HG03521 (cell line): Measurements from ENCODE around the gene RAB1A.
A peak's percentile ranks its signal among the peaks of the same experiment; 100 is the strongest.
"Not testable (repeated sequence)": the region's sequence is repeated elsewhere in the genome, so short reads cannot be mapped to it uniquely, and the experiment has no call there.

Experiments
- ATAC-seq: cut with Tn5 transposase; IDR thresholded peaks from one replicate; pipeline ENCODE4 v1.9.1; 2021; ENCODE audit warnings: mild to moderate bottlenecking, moderate library complexity; ENCODE audit not compliant: unreplicated experiment

RAB1A gene

DNA sequence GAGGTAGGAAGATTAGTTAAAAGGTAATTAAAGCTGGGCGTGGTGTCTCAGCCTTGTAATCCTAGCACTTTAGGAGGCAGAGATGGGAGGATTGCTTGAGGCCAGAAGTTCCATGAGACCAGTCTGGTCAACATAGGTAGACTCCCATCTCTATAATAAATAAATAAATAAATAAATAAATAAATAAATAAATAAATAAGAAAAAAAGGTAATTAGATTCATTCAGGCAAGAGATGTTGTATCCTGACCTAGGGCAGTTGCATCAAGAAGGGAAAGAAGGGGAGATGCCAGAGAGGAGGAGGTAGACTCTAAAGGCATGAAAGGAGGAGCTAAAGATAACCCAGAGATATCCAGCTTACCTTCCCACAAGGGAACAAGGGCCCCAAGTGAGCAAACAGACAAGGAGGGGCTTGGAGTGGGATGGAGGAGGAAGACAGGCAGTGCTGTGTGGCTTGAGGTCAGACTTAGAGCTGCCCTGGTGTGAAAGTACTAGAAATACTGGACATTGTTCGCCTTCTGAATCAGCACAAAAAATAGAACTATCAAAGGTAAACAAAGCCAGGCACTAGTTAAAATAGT lies 7.4 kb upstream of the RAB1A start:
- ATAC-seq = no peak

DNA sequence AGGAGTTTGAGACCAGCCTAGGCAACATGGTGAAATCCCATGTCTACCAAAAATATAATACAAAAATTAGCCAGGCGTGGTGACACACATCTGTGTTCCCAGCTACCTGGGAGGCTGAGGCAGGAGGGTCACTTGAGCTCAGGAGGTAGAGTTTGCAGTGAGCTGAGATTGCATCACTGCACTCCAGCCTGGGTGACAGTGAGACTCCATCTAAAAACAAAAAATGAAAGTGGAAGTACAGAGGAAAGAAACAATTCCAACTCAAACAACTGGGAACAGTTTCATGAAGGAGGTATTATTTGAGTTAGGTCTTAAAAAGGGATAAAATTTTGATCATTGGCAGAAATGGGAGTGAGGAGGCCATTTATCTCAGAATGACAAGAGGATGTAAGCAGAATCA lies 6.3 kb upstream of the RAB1A start:
- no peak for ATAC-seq

GRCh38 chr2:65134158-65134557 lies 4.3 kb upstream of the RAB1A start:
- no peak for ATAC-seq

GRCh38 chr2:65133626-65134025 lies 3.7 kb upstream of the RAB1A start:
- ATAC-seq = no peak

GRCh38 chr2:65132930-65133329 lies 3.0 kb upstream of the RAB1A start:
- ATAC-seq = not testable (repeated sequence)

- peak; percentile 18 for ATAC-seq
These were observed 814 bp upstream of the RAB1A start for GRCh38 chr2:65130664-65131175.

GRCh38 chr2:65129286-65129825 lies 550 bp downstream of the RAB1A start:
- ATAC-seq = no peak

DNA sequence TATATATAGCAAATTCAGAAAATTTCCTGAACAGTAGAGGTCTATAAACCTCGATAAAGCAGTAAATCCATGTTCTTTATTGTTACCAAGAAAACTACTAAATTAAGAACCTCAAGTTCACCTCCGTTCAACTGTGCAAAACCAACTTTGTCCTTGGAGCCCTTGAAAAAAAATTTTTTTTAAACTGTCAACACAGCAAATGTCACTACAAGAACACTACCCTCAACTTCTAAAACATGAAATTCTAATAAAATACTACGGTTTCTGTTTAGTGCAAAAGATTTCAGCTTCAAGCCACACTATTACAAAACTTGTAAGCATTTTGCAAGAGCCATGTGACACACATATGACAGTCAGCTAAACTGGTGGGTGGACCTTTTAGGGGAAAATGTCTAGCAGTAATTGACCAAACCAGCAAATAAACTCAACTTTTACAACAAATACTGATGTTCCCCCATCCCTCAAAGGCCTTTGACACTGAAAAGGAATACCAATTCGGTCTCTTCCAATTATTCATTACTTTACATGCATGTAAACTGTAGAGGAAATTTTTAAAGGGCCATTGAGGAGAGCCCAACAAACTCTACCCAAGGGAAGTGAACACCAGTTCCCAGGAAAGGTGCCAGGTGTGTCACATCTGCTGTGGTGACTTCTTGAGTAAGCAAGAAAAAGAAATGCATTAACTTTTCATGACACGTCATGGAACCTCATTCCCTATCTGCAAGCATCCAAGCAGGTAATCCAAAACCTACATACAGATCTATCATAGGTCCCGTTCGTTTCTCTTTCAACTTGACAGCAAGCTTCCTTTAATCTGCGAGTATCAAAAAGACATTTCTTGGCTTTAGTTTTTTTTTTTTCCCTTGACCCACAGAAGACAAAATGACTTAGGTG lies 1.4 kb downstream of the RAB1A start:
- no peak for ATAC-seq

- not testable (repeated sequence) for ATAC-seq
These were observed 4.4 kb downstream of the RAB1A start for GRCh38 chr2:65125457-65125856.

DNA sequence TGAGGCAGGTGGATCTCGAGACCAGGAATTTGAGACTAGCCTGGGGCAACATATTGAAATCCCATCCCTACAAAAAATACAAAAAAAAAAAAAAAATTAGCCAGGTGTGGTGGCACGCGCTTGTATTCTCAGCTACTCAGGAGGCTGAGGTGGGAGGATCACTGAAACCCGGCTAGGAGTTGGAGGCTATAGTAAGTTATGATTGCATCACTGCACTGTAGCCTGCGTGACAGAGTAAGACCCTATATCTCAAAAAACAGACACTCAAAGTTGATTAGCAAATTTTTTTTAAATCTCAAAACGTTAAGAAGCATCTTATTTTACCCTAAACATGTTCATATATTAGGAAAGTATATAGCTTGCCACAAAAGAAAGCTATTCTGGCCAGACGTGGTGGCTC lies 7.6 kb downstream of the RAB1A start:
- ATAC-seq = no peak

DNA sequence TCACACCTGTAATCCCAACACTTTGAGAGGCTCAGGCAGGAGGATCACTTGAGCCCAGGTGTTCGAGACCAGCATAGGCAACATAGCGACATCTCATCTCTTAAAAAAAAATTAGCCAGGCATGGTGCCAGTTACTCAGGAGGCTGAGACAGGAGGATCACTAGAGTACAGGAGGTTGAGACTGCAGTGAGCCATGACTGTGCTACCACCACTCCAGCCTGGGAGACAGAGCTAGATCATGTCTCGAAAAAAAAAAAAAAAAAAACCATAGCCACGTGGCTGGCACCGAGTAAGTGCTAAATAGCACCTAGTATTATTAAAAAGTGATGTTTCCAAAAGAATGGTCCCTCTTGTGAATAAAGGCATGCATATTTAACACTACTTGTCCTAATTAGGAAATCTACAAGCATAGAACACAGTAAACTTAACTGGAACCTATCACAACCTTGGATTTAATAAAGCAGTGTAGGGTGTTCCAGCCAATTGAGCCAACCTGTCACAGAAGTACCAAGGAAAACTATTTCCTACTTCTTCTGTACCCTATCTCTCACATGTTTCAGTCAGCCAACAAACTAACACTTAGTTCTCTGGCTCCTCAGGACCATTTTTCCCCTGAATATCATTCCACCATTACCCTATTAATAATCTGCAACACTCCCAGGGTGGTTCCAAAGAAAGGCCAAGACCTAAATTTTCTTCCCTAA lies 8.8 kb downstream of the RAB1A start:
- ATAC-seq = no peak

- no peak for ATAC-seq
These were observed 13.3 kb downstream of the RAB1A start for GRCh38 chr2:65116645-65117044.

DNA sequence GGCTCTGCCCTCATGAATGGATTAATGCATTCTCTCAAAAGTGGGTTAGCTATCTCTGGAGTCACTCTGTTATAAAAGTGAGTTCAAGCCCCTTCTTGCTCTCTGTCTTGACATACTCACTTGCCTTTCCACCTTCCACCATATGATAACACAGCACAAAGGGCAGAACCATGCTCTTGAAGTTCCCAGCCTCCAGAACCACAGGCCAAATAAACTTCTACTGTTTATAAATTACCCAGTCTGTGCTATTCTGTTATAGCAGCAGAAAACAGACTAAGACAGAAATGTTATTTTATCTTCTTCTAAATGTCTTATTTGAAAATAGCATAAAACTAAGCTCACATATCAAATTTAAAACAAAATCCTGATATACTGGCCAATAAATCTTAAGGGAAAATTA lies 15.0 kb downstream of the RAB1A start:
- ATAC-seq = no peak

- no peak for ATAC-seq
These were observed 16.1 kb downstream of the RAB1A start for GRCh38 chr2:65113816-65114215.

DNA sequence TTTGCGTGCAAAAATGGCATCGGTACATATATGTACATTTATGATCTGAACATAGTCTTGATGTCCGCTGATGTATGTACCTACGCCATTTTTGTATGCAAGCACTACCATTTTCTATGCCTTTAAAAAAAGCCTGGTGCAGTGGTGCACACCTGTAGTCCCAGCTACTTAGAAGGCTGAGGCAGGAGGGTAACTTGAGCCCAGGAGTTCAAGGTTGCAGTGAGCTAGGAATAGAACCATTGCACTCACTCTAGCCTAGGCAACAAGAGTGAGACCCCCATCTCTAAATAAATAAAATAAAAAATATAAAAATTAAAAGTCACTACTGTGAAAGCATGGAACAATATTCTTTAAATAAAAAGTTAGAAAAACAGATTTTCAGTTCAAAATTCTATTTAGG lies 16.7 kb downstream of the RAB1A start:
- no peak for ATAC-seq

DNA sequence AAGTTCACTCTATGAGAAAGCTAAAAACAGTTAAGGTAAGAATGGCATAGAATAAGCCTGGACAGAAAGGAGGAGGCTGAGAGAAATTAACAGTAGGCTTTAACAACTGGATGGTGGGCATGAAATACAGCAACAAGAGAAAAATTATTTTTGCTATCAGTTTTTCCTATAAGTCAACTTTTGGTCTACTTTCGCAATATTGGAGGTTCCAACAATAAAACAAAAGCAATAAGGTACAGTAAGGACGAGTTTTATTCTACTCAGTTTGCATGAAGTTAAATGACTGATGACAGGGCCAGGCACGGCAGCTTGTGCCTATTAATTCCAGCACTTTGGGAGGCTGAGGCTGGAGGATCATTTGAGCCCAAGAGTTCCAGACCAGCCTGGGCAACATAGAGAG lies 17.3 kb downstream of the RAB1A start:
- no peak for ATAC-seq

- no peak for ATAC-seq
These were observed 21.1 kb downstream of the RAB1A start for GRCh38 chr2:65108780-65109179.

DNA sequence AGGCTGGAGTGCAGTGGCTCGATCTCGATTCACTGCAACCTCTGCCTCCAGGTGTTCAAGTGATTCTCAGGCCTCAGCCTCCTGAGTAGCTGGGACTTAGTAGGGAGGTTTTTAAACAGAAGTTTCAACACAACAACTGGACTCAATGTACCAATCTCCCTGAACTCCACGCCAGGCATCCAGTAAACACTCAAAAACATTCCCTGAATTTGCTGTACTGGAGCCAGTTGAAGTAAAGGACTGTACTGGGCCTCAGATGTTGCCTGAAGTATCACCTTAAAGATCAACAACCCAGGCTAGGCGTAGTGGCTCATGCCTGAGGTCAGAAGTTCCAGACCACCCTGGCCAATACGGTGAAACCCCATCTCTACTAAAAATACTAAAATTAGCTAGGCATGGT lies 22.4 kb downstream of the RAB1A start:
- no peak for ATAC-seq

DNA sequence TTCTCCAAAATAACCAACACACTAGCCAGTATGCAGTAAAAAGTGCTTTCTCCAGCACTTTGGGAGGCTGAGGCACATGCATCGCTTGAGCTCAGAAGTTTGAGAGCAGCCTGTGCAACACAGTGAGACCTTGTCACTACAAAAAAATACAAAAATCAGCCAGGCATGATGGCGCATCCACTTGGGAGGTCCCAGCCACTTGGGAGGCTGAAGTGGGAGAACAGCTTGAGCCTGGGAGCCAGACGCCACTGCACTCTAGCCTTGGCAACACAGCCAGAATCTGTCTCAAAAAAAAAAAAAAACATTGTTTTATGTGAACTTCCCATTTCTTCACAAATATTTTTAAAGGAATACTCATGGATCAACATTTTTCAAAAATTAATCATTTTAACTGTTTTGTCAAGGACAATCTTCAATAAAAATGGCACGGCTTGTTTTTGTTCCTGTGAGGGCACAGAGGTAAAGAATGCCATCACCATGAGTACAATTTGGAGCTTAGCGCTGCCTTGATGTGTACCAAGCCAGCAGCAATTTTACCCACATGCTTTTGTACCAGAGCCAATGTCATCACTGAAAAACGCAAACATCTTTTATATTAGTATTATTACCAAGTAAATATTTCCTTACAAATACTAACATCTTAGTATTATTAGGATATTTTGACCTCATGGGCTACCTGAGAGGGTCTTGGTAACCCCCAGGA lies 26.7 kb downstream of the RAB1A start:
- ATAC-seq = no peak

DNA sequence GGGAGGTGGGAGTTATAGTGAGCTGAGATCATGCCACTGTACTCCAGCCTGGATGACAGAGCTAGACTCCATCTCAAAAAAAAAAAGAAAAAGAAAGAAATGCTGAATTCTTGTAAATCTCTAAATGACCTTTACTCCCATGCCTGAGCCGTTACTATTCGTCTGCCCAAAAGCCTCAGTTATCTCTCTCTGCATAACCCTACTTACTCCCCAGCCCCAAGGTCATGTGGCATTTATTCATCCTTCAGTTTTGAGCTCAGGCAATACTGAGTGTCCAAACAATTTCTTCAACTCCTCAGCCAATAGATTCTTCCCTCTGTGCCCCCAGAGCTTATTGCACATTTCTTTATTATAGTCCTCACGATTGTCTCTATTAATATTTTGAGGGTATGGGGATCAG lies 28.8 kb downstream of the RAB1A start:
- ATAC-seq = no peak

DNA sequence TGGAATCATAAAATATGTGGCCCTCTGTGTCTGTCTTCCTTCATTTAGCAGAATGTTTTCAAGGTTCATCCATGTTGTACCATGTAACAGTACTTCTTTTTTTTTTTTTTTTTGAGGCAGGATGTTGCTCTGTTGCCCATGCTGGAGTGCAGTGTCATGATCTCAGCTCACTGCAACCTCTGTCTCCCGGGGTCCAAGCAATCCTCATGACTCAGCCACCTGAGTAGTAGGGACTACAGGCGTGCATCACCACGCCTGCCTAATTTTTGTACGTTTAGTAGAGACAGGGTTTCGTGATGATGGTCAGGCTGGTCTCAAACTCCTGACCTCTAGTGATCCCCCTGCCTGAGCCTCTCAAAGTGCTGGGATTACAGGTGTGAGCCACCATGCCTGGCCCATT lies 31.2 kb downstream of the RAB1A start:
- no peak for ATAC-seq
